ENCODE data around the gene SND1.

GRCh38 chr7:127973832-127974231 is 321.8 kb downstream of the SND1 start:
- no peak for TF ChIP-seq POLR2A (IDR thresholded peaks at IDR 0.05)
- no peak for TF ChIP-seq CTCF (IDR thresholded peaks at IDR 0.05)

All from body of pancreas (tissue), 4 donors.